DMS114 treated with DMSO at 0.1 percent for 48 hours (cell line): ENCODE results near the gene DPT.
"Not testable (repeated sequence)": the region's sequence is repeated elsewhere in the genome, so short reads cannot be mapped to it uniquely, and the experiment has no call there.

Experiments
- DNase-seq: peaks from one replicate; lab custom pipeline; 2025; ENCODE audit not compliant: unreplicated experiment; lab: John Stamatoyannopoulos, UW

DPT gene

GRCh38 chr1:168728473-168729404 lies at the start of gene DPT:
Gene DPT, minus strand, starts transcription at chr1:168729206. Its CDS starts 32 bp downstream, at chr1:168729174.
- DNase-seq: no peak

GRCh38 chr1:168775366-168775765 lies 46.4 kb upstream of the DPT start:
- no peak for DNase-seq

- no peak for DNase-seq
Observed at GRCh38 chr1:168774241-168774640, 45.2 kb upstream of the DPT start.

GRCh38 chr1:168772428-168773060 lies 43.5 kb upstream of the DPT start:
- no peak for DNase-seq

- no peak for DNase-seq
Observed at GRCh38 chr1:168771104-168771630, 42.2 kb upstream of the DPT start.

GRCh38 chr1:168769893-168770292 lies 40.9 kb upstream of the DPT start:
- not testable (repeated sequence) for DNase-seq

- DNase-seq: no peak
Observed at GRCh38 chr1:168767894-168768584, 39.0 kb upstream of the DPT start.

- no peak for DNase-seq
Observed at GRCh38 chr1:168766568-168766967, 37.6 kb upstream of the DPT start.

- DNase-seq: no peak
Observed at GRCh38 chr1:168763031-168763430, 34.0 kb upstream of the DPT start.

GRCh38 chr1:168762473-168762872 lies 33.5 kb upstream of the DPT start:
- DNase-seq: no peak

GRCh38 chr1:168760781-168761180 lies 31.8 kb upstream of the DPT start:
- no peak for DNase-seq

- no peak for DNase-seq
Observed at GRCh38 chr1:168760241-168760640, 31.2 kb upstream of the DPT start.

- DNase-seq: no peak
Observed at GRCh38 chr1:168759077-168759476, 30.1 kb upstream of the DPT start.

- no peak for DNase-seq
Observed at GRCh38 chr1:168758503-168758902, 29.5 kb upstream of the DPT start.

GRCh38 chr1:168755800-168756418 lies 26.9 kb upstream of the DPT start:
- no peak for DNase-seq

GRCh38 chr1:168752171-168752832 lies 23.3 kb upstream of the DPT start:
- no peak for DNase-seq

GRCh38 chr1:168751195-168751650 lies 22.2 kb upstream of the DPT start:
- no peak for DNase-seq

- no peak for DNase-seq
Observed at GRCh38 chr1:168742994-168743650, 14.1 kb upstream of the DPT start.

GRCh38 chr1:168742386-168742785 lies 13.4 kb upstream of the DPT start:
- DNase-seq: no peak

- no peak for DNase-seq
Observed at GRCh38 chr1:168739908-168740307, 10.9 kb upstream of the DPT start.
